Stimulated activated CD4-positive, alpha-beta T cell treated with anti-CD3 and anti-CD28 coated beads, TNF-alpha, amount 100 ng/mL, for 48 hours (primary cell): ENCODE data around the gene LRMDA.
"Not testable (repeated sequence)": the region's sequence is repeated elsewhere in the genome, so short reads cannot be mapped to it uniquely, and the experiment has no call there.

Experiments
- DNase-seq, 3 donors: peaks; one replicate each; pipeline ENCODE4 v3.0.0-alpha.2; 2020; ENCODE audit warnings: low read depth in 3 of 3

LRMDA gene

DNA sequence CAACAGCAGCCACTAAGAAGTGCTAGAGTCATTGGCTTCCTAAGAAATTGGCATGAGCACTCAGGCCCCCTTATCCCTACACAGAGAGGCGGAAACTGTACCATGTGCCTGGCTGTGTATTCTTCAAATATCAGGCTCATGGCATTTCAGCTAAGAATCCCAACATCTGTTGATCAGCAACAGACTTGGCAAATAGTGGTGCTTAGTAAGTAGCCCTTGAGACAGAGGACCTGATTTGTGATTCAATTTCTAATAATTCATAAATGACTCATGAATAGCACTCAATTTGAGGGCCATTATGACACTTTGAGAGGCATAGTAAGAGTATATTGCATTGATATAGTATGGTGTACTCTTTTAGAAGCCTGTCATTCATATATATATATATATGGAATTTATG is 309.1 kb downstream of the LRMDA start:
- DNase-seq, result no peak

DNA sequence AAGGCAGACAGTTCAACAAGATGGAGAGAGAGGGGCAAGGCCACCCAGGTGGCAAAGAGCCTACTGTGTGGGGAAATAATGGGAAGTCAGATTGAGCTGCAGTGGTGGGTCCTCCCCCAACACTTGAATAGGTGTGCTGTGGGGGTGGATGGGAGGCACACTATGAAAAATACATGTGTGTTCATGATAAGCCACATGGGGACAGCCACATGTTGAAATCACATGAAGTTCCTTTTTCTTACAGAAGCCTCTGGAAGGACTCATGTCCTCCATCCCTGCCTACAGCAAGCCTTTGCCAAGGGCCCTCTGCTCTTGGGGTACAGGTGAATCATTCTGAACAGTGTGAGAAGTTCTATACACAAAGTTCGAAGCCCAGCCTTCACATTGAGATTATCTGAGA is 310.9 kb downstream of the LRMDA start:
- no peak for DNase-seq

- no peak for DNase-seq
These were observed 311.9 kb downstream of the LRMDA start for GRCh38 chr10:75743291-75743778.

DNA sequence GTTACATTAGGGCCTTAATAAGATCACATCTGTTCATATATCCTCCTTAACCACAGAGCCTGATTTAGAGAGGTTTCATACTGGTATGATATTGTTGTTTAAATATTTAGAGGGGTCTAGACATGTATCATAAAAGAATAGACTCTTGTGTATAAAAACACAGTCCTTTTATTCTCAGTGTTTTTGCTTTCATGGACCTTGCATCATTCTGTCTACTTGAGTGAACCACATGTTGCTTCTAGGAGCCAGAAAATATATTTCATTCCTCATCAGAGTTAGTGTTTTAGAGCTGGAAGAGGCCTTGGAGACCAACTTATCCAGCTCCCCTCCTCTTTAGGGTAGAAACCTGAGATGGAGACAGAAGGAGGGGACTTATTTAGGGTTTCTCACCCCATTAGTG is 312.8 kb downstream of the LRMDA start:
- no peak for DNase-seq

- DNase-seq, result no peak
These were observed 314.9 kb downstream of the LRMDA start for GRCh38 chr10:75746356-75746755.

- not testable (repeated sequence) for DNase-seq
These were observed 318.9 kb downstream of the LRMDA start for GRCh38 chr10:75750093-75750875.

- DNase-seq, result no peak
These were observed 319.8 kb downstream of the LRMDA start for GRCh38 chr10:75751232-75751631.

- no peak for DNase-seq
These were observed 322.2 kb downstream of the LRMDA start for GRCh38 chr10:75753621-75754020.

DNA sequence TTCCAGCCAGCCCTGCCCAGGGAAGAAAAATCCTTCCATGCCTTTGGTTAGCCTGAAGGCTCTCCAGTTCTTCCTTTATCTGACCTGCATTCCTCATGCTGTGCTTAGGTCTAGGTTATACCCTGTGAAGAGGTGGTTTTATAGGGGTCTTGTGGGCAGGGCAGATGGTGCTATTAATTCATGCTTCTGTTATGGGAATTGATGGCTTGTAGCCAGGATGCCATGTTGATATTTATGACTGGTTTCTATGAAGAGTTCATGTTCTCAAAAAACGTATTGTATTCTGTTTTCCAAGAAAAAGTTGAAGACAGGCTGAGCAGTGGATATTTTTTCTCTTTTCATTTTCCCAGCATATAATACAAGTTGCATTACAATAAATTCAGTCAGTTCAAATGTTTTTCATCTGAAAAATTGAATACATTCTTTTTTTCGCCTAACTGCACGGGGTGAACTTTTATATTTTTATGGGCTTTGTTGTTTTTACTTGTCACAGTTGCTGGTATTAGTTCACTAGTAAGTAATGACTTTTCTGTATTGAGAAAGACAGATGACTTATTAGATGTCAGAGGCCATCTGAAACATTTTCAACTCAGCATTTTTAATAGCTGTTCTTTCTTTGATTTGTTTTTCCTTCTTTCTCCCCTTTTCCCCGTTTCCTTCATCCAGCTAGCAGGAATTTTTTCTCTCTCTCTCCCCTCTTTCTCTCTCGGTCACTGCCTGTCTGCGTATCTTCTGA is 322.8 kb downstream of the LRMDA start:
- DNase-seq, result no peak

- DNase-seq, result no peak
These were observed 324.1 kb downstream of the LRMDA start for GRCh38 chr10:75755528-75755927.

GRCh38 chr10:75761289-75761688 is 329.9 kb downstream of the LRMDA start:
- no peak for DNase-seq

- no peak for DNase-seq
These were observed 331.0 kb downstream of the LRMDA start for GRCh38 chr10:75762431-75762802.

DNA sequence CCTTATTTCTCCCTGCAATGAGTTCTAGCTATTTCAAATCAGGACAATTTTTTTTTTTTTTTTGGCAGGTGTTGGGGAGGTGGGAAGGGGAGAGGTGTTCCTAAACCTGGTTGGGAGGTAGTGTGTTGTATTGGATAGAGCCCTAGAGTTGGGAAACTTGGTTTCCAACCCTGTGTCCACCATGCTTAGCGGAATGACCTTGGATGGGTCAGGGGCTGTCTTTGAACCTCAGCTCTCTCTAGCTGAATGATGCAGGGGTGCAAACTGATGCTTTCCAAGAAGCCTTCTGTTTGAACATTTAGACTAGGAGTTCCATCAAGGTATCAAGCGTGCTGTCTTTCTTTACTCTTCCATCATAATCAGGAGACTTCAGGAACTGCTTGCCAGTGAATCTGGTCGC is 332.2 kb downstream of the LRMDA start:
- no peak for DNase-seq

GRCh38 chr10:75764974-75765788 is 333.8 kb downstream of the LRMDA start:
- DNase-seq, result no peak

GRCh38 chr10:75765789-75766096 is 334.3 kb downstream of the LRMDA start:
- no peak for DNase-seq

- DNase-seq, result no peak
These were observed 334.7 kb downstream of the LRMDA start for GRCh38 chr10:75766106-75766505.

- DNase-seq, result not testable (repeated sequence)
These were observed 335.3 kb downstream of the LRMDA start for GRCh38 chr10:75766752-75767151.

GRCh38 chr10:75770626-75771081 is 339.2 kb downstream of the LRMDA start:
- no peak for DNase-seq

DNA sequence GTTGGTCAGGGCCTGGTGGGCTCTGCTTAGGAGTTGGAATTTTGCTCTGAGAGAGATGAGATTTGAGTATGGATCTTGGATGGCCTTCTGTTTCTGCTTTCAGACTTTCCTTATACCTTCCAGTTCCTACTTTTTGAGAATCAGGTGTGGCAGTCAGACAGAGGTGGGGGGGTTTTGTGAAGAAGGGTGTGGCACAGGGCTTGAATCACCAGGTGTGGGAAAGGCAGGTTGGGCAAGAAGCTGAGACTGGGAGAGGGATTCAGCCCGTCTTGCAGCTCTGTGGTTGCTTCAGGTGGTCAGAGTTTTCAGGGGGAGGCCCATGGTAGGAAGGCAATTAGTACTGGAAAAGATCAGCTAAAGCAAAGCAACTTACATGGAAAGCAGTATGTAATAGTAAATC is 340.2 kb downstream of the LRMDA start:
- no peak for DNase-seq

DNA sequence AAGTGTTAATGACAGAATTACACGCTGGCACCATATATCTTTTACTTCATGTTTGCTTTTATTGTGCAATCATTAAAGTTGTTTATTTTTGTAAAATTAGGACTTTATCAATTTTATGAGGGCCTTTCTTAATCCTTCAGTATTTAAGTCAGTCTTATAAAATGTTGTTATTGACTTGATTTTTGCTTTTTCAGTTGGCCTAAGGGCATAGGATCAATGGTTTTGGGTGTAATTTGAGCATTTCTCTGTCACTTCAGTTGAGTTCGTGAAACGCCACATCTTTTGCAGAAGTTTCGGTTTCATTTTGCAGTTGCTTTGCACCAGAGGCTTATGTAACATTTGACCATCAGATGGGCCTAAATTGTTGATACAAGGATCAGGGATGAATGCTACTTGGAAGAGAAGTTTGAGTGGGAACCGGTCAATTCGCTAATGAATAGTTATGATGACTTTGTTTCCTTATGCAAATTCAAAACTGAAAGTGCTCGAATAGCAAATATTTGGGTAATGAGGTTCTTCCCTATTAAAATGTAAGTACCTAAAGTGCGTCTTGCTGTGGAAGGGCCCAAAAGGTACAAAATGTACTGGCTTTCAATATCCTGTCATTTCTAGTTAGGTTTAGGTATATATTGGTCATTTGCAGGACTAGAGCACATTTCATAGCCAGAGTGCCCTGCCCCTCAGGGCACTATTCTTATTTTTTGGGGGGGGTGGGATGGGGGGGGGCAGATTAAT is 340.9 kb downstream of the LRMDA start:
- DNase-seq, result no peak

DNA sequence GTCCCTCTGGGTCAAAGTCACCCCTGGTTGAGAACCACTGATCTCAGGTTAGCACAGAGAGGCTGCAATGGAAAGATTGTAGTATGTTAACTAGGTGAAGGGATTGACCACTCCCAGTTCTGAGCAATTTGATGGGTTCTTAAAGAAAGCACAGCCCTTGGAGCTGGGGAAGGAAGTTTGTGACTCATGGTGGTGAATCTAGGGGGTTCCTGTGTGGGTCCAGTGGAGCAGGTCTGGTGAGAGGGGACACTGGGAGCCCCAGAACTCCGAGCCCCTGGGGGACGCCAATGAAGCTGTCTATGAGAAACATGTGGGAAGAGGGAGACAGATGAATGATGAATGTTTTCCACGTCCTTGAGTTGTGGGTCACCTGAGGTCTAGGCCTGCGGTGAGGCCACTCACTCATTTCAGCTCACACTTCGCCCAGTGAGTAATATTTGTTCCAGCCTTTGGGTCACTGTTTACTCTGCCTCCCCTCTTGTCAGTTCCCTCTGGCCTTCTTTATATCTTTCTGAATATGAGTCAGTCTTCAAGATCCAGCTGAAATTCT is 341.9 kb downstream of the LRMDA start:
- no peak for DNase-seq
